GM12864 (cell line): Measurements from ENCODE around the gene MAGI2.
A peak's percentile ranks its signal among the peaks of the same experiment; 100 is the strongest.

Source experiments
- DNase-seq: peaks from one replicate; pipeline ENCODE4 v3.0.0-alpha.2; 2011; ENCODE audit warnings: low read depth
- H3K4me3 ChIP-seq: 2 replicates; pipeline ENCODE4 v1.5.1; 2011; ENCODE audit warnings: mild to moderate bottlenecking, low read depth, low read length, control low read depth
- TF ChIP-seq, protein P1 (sequence below): IDR thresholded peaks from 2 replicates; pipeline ENCODE4 v1.5.1; 2011; ENCODE audit warnings: low read depth, mild to moderate bottlenecking, moderate library complexity, low read length, control low read depth, inconsistent platforms; ENCODE audit errors: missing control alignments

MAGI2 gene

DNA sequence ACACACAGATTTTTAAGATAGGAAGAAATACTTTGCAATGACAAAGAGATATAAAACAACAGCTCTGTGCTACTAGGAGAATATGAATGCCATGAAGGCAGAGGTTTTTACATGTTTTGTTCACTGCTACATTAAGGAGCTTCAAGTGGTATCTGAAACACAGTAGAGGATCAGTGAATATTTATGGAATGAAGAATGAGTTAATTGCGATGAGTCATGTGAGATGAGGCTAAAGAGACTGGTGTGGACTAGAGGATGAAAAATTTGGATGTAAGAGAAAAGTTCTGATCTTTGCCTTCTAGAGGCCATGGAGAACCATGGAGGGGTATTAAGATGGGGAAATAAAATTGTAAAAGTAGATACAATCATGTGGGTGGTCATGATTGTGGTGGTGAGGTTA, 1220.7 kb downstream of the MAGI2 start:
- DNase-seq, result no peak
- no peak overlapping the region for H3K4me3 ChIP-seq
- TF ChIP-seq, protein P1, sequence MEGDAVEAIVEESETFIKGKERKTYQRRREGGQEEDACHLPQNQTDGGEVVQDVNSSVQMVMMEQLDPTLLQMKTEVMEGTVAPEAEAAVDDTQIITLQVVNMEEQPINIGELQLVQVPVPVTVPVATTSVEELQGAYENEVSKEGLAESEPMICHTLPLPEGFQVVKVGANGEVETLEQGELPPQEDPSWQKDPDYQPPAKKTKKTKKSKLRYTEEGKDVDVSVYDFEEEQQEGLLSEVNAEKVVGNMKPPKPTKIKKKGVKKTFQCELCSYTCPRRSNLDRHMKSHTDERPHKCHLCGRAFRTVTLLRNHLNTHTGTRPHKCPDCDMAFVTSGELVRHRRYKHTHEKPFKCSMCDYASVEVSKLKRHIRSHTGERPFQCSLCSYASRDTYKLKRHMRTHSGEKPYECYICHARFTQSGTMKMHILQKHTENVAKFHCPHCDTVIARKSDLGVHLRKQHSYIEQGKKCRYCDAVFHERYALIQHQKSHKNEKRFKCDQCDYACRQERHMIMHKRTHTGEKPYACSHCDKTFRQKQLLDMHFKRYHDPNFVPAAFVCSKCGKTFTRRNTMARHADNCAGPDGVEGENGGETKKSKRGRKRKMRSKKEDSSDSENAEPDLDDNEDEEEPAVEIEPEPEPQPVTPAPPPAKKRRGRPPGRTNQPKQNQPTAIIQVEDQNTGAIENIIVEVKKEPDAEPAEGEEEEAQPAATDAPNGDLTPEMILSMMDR, result no peak

DNA sequence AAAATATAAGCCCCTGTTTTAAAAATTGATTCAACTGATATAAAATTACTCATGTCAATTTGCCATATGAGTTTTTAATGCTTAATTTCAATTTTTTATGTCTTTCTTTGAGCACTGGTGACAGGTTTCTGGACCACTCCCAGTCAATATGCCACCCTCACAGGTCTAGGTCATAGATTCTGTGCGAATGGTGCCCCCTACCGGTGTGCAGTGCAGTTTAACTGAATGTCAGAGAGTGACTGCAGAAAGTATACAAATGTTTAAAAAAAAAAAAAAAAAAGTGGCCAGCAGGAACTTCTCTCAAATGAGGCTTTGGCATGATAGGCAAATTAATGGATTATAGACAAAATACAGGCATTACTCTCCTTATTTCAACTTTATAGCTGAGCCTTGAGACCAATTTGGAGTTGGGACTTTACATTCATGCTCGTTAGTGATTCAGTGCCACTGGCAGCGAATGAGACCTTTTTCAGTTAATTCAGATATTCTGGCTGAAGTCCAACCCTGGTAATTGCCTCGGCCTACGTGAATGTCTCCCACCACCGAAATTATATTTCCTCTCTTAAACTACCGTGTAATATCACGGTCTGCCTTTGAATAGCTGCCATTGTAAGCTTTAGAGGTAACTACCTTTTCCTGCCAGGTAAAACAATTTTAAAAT, 1227.3 kb downstream of the MAGI2 start:
- TF ChIP-seq, protein P1, result peak; percentile 41
- no peak overlapping the region for H3K4me3 ChIP-seq
- DNase-seq, result no peak

DNA sequence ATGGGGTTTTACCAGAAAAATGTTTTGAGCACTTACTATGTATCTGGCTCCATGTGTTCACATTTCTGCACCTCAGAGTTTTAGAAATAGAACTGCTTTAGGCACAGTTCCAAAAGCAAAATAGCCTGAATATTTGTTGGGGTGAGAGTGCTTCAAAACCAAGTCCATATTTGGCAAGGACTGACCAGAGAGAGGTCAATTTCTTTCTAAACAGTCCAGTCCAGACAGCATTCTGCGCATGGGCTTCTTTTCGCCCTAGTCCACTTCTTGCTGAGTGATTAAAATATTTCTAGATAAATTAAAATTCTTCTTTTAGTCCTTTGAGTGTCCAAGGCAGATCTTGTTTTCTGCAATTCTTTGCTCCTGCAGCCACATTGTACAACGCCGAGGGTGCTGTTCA, 1227.9 kb downstream of the MAGI2 start:
- H3K4me3 ChIP-seq, result no peak overlapping the region
- TF ChIP-seq, protein P1, result no peak
- DNase-seq, result no peak

DNA sequence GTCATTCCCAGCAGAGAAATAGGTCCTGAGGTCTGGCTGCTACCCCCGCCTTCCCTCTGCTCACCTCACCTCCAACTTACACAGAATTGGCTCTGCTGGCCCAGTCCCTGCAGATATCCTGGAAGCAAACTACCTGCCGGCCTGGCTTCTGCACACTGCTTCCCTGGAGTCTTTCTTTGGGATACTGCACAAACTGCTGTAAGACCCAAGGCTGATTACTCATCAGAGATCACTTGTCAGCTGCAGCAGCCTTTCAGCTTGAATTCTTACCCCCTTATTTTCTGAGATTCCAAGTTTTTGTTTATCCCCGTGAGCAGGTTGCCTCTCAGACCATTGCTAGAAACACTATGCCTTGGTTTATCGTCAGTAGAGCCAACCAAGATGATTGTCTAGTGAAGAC, 1228.5 kb downstream of the MAGI2 start:
- DNase-seq, result no peak
- TF ChIP-seq, protein P1, result no peak
- no peak overlapping the region for H3K4me3 ChIP-seq

DNA sequence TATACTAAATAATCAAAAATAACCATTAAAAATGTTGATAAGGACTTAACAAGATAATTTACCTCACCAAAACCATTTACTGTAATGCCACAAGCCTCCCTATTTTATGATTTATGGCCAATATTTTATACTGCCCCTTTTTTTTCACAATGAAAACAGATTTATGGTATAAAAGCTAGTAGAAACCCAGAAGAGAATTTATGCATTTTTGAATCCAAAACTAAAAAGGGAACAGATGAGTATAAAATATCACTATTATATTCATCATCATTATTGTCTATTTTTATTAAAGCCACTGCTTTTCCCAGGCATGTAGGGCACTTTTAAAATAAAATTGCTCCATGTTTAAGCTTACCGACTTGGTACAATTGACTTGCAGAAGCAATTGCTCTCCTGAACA, 1229.9 kb downstream of the MAGI2 start:
- DNase-seq, result no peak
- H3K4me3 ChIP-seq, result no peak overlapping the region
- TF ChIP-seq, protein P1, result no peak

DNA sequence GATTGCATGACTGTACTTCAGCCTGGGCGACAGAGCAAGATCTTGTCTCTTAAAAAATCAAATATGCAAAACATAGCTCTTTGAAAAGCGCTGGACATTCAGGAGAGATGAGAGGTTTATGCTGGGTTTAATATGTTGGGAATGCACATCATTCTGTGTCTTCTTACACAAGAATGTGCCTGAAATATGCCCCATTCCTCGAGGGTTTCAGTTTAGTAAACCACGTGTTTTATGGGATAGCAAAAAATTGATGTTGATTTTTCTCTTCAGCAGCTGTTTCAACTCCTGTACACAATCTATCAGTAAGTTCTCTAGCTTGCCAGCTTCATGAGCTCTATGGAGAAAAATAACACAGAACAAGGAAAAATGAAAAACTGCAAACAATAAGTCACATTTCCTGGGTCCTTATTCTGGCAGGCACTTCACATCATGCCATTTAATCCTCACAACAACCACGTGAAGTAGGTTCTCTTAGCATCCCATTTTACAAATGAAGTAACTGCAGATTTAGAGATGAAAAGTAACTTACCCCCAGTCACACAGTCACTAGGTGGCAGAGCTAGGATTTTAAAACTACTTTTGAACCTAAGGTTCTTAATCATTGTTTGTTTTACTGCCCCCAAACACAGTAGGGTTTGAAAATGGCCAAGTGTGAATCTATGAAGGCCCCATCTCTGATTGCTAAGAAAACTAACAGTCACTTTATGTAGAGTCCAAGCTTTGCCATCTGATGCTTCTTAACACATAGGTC, 1231.3 kb downstream of the MAGI2 start:
- no peak for DNase-seq
- no peak overlapping the region for H3K4me3 ChIP-seq
- TF ChIP-seq, protein P1, result no peak
